Measurements from ENCODE around the gene DNAH14.

DNA sequence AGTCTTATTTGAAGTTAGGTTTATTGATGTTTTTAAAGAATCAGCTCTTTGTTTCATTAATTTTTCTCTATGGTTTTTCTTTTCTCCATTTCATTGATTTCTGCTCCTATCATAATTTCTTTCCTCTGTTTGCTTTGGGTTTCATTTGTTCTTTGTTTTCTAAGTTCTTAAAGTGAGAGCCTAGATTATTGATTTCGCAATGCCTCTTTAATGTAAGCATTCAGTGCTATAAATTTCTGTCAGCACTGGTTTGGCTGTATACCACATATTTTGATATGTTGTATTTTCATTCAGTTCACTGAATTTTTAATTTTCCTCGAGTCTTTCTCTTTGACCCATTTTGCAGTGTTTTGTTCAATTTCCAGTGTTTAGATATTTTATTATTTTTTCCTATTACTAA lies 68.7 kb downstream of the DNAH14 start:
- TF ChIP-seq, protein P1, sequence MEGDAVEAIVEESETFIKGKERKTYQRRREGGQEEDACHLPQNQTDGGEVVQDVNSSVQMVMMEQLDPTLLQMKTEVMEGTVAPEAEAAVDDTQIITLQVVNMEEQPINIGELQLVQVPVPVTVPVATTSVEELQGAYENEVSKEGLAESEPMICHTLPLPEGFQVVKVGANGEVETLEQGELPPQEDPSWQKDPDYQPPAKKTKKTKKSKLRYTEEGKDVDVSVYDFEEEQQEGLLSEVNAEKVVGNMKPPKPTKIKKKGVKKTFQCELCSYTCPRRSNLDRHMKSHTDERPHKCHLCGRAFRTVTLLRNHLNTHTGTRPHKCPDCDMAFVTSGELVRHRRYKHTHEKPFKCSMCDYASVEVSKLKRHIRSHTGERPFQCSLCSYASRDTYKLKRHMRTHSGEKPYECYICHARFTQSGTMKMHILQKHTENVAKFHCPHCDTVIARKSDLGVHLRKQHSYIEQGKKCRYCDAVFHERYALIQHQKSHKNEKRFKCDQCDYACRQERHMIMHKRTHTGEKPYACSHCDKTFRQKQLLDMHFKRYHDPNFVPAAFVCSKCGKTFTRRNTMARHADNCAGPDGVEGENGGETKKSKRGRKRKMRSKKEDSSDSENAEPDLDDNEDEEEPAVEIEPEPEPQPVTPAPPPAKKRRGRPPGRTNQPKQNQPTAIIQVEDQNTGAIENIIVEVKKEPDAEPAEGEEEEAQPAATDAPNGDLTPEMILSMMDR (IDR thresholded peaks at IDR 0.05 in 2 of 3, conservative IDR thresholded peaks at IDR 0.05 in 1 of 3; ENCODE audit: borderline replicate concordance in 1 of 3, insufficient read depth in 1 of 3, low read depth in 2 of 3, low read length in 2 of 3): no peak
- no peak for TF ChIP-seq POLR2A (IDR thresholded peaks at IDR 0.05; ENCODE audit: borderline replicate concordance, extremely low read depth, insufficient read depth, insufficient read length)
- no peak for TF ChIP-seq EZH2 (IDR thresholded peaks at IDR 0.05)
- TF ChIP-seq ZNF274 (IDR thresholded peaks at IDR 0.05; ENCODE audit: low read depth, low read length): no peak
- TF ChIP-seq MAX (IDR thresholded peaks at IDR 0.05): no peak
- TF ChIP-seq RAD21 (IDR thresholded peaks at IDR 0.05; ENCODE audit: low read depth): no peak
- TF ChIP-seq REST (IDR thresholded peaks at IDR 0.05; ENCODE audit: low read depth): no peak
- no peak for TF ChIP-seq TCF7L2 (IDR thresholded peaks at IDR 0.05; ENCODE audit: borderline replicate concordance, extremely low read depth, insufficient read depth, insufficient read length)
- TF ChIP-seq, protein P2, sequence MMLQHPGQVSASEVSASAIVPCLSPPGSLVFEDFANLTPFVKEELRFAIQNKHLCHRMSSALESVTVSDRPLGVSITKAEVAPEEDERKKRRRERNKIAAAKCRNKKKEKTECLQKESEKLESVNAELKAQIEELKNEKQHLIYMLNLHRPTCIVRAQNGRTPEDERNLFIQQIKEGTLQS (IDR thresholded peaks at IDR 0.05): no peak
- no peak for TF ChIP-seq POLR2AphosphoS5 (IDR thresholded peaks at IDR 0.05; ENCODE audit: low read depth, low read length)
- TF ChIP-seq SIN3A (IDR thresholded peaks at IDR 0.05; ENCODE audit: low read depth): no peak
